GM12865 (cell line): ENCODE data around the gene CTCF.

Experiments
- DNase-seq: peaks from one replicate; pipeline ENCODE4 v3.0.0; 2010; ENCODE audit warnings: low read depth
- H3K4me3 ChIP-seq: 2 replicates; pipeline ENCODE4 v1.5.1; 2011; ENCODE audit warnings: mild to moderate bottlenecking, low read depth, low read length, control low read depth
- CTCF ChIP-seq: IDR thresholded peaks from 2 replicates; pipeline ENCODE4 v1.5.1; 2011; ENCODE audit warnings: low read length, control low read depth, low read depth, inconsistent platforms; ENCODE audit not compliant: insufficient read depth; ENCODE audit errors: missing control alignments

The CTCF gene

GRCh38 chr16:67660564-67661028 is 98.3 kb downstream of the CTCF start, which contains the start of gene PARD6A:
TSS of gene PARD6A (plus strand) at chr16:67660960. CDS start at chr16:67661039, 79 bp downstream.
- DNase-seq: peak; percentile 99
- no peak for TF ChIP-seq CTCF
- H3K4me3 ChIP-seq: peak within 1 kb of the TSS; percentile 62

- no peak for TF ChIP-seq CTCF
- no peak for DNase-seq
- peak overlapping the region; percentile 51 for H3K4me3 ChIP-seq
Measured at GRCh38 chr16:67661101-67661761, 98.9 kb downstream of the CTCF start.

- TF ChIP-seq CTCF: no peak
- H3K4me3 ChIP-seq: no peak overlapping the region
- no peak for DNase-seq
Measured at GRCh38 chr16:67661886-67662652, 99.7 kb downstream of the CTCF start.

- TF ChIP-seq CTCF: no peak
- DNase-seq: no peak
- H3K4me3 ChIP-seq: no peak overlapping the region
Measured at GRCh38 chr16:67662653-67663010, 100.3 kb downstream of the CTCF start.

- H3K4me3 ChIP-seq: no peak overlapping the region
- DNase-seq: no peak
- peak; percentile 24 for TF ChIP-seq CTCF
Measured at GRCh38 chr16:67663151-67663876, 101.0 kb downstream of the CTCF start.

- H3K4me3 ChIP-seq: no peak overlapping the region
- DNase-seq: no peak
- no peak for TF ChIP-seq CTCF
Measured at GRCh38 chr16:67663877-67664222, 101.5 kb downstream of the CTCF start.
